ENCODE data around the gene CXorf38. TPM values are rescaled to one million over a fixed set of nuclear protein-coding genes. Genes with fewer than 3 reads are reported as not detected.

The CXorf38 gene
- total and polyA plus RNA-seq, 2 experiments from 2014 or later, result 6.5 to 8.8 TPM

GRCh38 chrX:40615976-40616375 lies 31.4 kb downstream of the CXorf38 start:
- Histone ChIP-seq H3K79me2 (replicated peaks; ENCODE audit: insufficient read depth) (no peaks in the 10 kb centered on the region), H3K27ac (ENCODE audit: low read depth) (no peak overlapping the region), H3F3A (replicated peaks; ENCODE audit: low read depth) (peaks cover 6% of the 10 kb centered on the region), H3K4me1 (ENCODE audit: insufficient read depth) (no peaks in the 10 kb centered on the region), H3K9me2 (ENCODE audit: insufficient read depth) (no peaks in the 10 kb centered on the region), H2AFZ (no peak overlapping the region), H4K20me1 (replicated peaks; ENCODE audit: insufficient read depth) (no peaks in the 10 kb centered on the region), H3K4me3 (no peak overlapping the region), H3K4me2 (no peak overlapping the region), H3K27me3 (ENCODE audit: insufficient read depth) (no peaks in the 10 kb centered on the region), H3K36me3 (ENCODE audit: insufficient read depth) (no peaks in the 10 kb centered on the region)
- Mint-ChIP-seq H3K27me3 (ENCODE audit: insufficient read depth, low read depth, poor library complexity) (no peaks in the 10 kb centered on the region), H3K4me3 (no peak overlapping the region), H3K9me3 (no peaks in the 10 kb centered on the region), H3K27ac (no peak overlapping the region), H3K36me3 (ENCODE audit: low read depth) (no peaks in the 10 kb centered on the region), H3K4me1 (peaks cover 3% of the 10 kb centered on the region; the same call in 1 of the 3 replicates)
- DNase-seq (ENCODE audit: low spot score) (no peak), ATAC-seq (no peak)
- no peak for TF ChIP-seq ETS1 (IDR thresholded peaks at IDR 0.05)
- no peak for TF ChIP-seq ZNF331 (CRISPR knock-in tag; IDR thresholded peaks at IDR 0.05; ENCODE audit: low read depth)
- TF ChIP-seq CTCF (conservative IDR thresholded peaks at IDR 0.05; ENCODE audit: low read depth in 2 of 2), result no peak
- TF ChIP-seq REST (IDR thresholded peaks at IDR 0.05; ENCODE audit: unreplicated experiment), result no peak
- no peak for TF ChIP-seq EZH2 (IDR thresholded peaks at IDR 0.05; ENCODE audit: low read depth, unreplicated experiment)
- TF ChIP-seq CREB1 (CRISPR knock-in tag; IDR thresholded peaks at IDR 0.05; ENCODE audit: low read depth), result no peak
- TF ChIP-seq ZNF462 (CRISPR knock-in tag; IDR thresholded peaks at IDR 0.05), result no peak
- no peak for TF ChIP-seq JUNB (IDR thresholded peaks at IDR 0.05; ENCODE audit: unreplicated experiment)
- TF ChIP-seq EZH2phosphoT487 (IDR thresholded peaks at IDR 0.05; ENCODE audit: unreplicated experiment), result no peak
- no peak for TF ChIP-seq ZNF114 (CRISPR knock-in tag; IDR thresholded peaks at IDR 0.05)
- TF ChIP-seq POLR2AphosphoS5 (IDR thresholded peaks at IDR 0.05; ENCODE audit: low read depth), result no peak
- no peak for TF ChIP-seq STAT1 (IDR thresholded peaks at IDR 0.05; ENCODE audit: unreplicated experiment)
- TF ChIP-seq NANOG (IDR thresholded peaks at IDR 0.05; ENCODE audit: borderline replicate concordance), result no peak

Data from GM23338 (cell line).